ENCODE data around the gene ISG15. TPM values are rescaled to one million over a fixed set of nuclear protein-coding genes. Genes with fewer than 3 reads are reported as not detected.

The ISG15 gene
- total RNA-seq, 2 donors from 2014 or later, result 81.0 to 197 TPM

DNA sequence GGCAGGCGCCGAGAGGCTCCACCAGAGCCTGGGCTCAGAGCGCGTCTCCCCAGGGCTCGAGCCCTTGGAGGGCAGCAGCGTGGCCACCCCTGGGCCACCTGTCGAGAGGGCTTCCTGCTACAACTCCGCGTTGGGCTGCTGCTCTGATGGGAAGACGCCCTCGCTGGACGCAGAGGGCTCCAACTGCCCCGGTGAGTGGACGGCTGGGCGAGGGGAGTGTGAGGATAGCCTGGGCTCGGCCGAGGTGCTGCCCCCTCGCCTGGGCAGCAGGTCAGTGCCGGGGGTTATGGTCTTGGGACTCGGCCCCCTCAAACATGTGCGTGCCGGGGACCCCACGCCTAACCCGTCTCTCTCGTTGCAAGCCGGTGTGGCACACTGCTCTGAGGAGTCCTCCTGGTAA is 33.5 kb downstream of the ISG15 start:
- ATAC-seq (replicated peaks in 1 of 2), result no peak
- peaks cover 0 to 1% of the 10 kb centered on the region in 2 donors for H3K36me3 Mint-ChIP-seq (ENCODE audit: insufficient read depth in 2 of 2)
- no peak overlapping the region for H3K4me3 Mint-ChIP-seq

DNA sequence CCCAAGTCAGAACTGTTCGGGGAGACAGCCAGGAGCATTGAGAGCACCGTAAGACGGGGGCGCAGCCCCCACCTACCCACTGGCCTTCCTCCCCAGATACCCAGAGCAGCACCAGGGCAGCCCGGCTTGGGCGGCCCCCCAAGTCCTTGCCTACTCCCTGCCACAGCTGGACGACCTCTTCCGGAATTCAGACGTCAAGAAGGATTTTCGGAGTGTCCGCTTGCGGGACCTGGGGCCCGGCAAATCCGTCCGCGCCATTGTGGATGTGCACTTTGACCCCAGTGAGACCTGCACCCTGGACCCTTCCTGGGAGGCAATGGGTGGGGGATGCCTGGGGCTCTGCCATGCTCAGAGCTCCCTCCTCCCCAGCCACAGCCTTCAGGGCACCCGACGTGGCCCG is 34.1 kb downstream of the ISG15 start:
- H3K9me3 Mint-ChIP-seq, result peaks cover 0 to 3% of the 10 kb centered on the region in 2 donors
- peaks cover 0 to 1% of the 10 kb centered on the region in 2 donors for H3K36me3 Mint-ChIP-seq (ENCODE audit: insufficient read depth in 2 of 2)
- H3K4me3 Mint-ChIP-seq, result no peak overlapping the region
- H3K4me1 Mint-ChIP-seq (ENCODE audit: low read depth), result no peaks in the 10 kb centered on the region
- DNase-seq (no peak), ATAC-seq (replicated peaks in 1 of 2) (no peak)
- no peak overlapping the region for H3K27ac Mint-ChIP-seq
- no peaks in the 10 kb centered on the region for H3K27me3 Mint-ChIP-seq (ENCODE audit: low read depth)

More for the DNA sequence above, 33.5 kb downstream of the ISG15 start:
- no peaks in the 10 kb centered on the region for H3K9me3 Mint-ChIP-seq
- H3K27ac Mint-ChIP-seq, result no peak overlapping the region
- no peak for DNase-seq
- H3K4me1 Mint-ChIP-seq (ENCODE audit: low read depth), result no peaks in the 10 kb centered on the region
- no peaks in the 10 kb centered on the region for H3K27me3 Mint-ChIP-seq (ENCODE audit: low read depth)

DNA sequence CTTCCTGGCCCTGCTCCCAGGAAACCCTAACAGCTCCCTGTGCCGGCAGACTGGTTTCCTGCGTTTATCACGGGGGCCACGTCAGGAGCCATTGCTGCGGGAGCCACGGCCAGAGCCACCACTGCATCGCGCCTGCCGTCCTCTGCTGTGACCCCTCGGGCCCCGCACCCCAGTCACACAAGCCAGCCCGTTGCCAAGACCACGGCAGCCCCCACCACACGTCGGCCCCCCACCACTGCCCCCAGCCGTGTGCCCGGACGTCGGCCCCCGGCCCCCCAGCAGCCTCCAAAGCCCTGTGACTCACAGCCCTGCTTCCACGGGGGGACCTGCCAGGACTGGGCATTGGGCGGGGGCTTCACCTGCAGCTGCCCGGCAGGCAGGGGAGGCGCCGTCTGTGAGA is 34.7 kb downstream of the ISG15 start:
- Mint-ChIP-seq H3K4me3 (no peak overlapping the region), H3K9me3 (peaks cover 0 to 3% of the 10 kb centered on the region in 2 donors), H3K4me1 (ENCODE audit: low read depth) (no peaks in the 10 kb centered on the region), H3K27ac (no peak overlapping the region), H3K36me3 (ENCODE audit: insufficient read depth in 2 of 2) (peaks cover 0 to under 1% of the 10 kb centered on the region in 2 donors), H3K27me3 (ENCODE audit: low read depth) (no peaks in the 10 kb centered on the region)
- no peak for ATAC-seq (replicated peaks in 1 of 2)
- DNase-seq, result no peak

DNA sequence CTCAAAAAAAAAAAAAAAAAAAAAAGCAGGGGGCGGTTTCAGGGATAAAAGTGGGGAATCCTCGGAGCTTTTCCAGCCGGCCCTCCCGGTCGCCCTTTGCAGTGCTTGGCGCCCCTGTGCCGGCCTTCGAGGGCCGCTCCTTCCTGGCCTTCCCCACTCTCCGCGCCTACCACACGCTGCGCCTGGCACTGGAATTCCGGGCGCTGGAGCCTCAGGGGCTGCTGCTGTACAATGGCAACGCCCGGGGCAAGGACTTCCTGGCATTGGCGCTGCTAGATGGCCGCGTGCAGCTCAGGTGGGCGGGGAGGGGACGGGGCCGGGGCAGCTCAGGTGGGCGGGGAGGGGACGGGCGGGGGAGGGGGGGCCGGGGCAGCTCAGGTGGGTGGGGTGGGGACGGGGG is 35.5 kb downstream of the ISG15 start:
- no peaks in the 10 kb centered on the region for H3K4me1 Mint-ChIP-seq (ENCODE audit: low read depth)
- H3K4me3 Mint-ChIP-seq, result no peak overlapping the region
- no peak overlapping the region for H3K27ac Mint-ChIP-seq
- DNase-seq (no peak), ATAC-seq (replicated peaks in 1 of 2) (no peak)
- H3K9me3 Mint-ChIP-seq, result peaks cover 0 to 3% of the 10 kb centered on the region in 2 donors
- no peaks in the 10 kb centered on the region for H3K36me3 Mint-ChIP-seq (ENCODE audit: insufficient read depth in 2 of 2)
- no peaks in the 10 kb centered on the region for H3K27me3 Mint-ChIP-seq (ENCODE audit: low read depth)

DNA sequence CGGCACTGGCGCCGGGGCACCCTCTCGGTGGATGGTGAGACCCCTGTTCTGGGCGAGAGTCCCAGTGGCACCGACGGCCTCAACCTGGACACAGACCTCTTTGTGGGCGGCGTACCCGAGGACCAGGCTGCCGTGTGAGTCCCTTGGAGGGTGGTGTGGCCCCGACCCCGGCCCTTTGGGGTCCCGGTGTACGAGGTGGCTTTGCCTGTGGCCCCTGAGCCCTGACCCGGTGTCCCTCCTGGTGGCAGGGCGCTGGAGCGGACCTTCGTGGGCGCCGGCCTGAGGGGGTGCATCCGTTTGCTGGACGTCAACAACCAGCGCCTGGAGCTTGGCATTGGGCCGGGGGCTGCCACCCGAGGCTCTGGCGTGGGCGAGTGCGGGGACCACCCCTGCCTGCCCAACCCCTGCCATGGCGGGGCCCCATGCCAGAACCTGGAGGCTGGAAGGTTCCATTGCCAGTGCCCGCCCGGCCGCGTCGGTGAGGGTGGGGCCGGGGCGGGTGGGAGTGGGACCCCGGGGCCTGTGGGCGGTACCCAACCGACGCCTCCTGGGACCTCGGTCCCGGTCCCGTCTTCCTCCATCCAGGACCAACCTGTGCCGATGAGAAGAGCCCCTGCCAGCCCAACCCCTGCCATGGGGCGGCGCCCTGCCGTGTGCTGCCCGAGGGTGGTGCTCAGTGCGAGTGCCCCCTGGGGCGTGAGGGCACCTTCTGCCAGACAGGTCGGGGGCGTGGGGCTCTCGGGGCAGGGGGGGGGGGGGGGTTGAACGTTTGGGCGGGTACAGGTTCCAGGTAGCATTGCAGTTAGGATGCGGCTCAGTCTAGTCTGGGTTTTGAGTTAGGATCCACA is 36.2 kb downstream of the ISG15 start:
- Mint-ChIP-seq H3K27me3 (ENCODE audit: low read depth) (no peaks in the 10 kb centered on the region), H3K27ac (no peak overlapping the region), H3K36me3 (ENCODE audit: insufficient read depth in 2 of 2) (no peaks in the 10 kb centered on the region), H3K9me3 (peaks cover 0 to 3% of the 10 kb centered on the region in 2 donors), H3K4me3 (no peak overlapping the region), H3K4me1 (ENCODE audit: low read depth) (no peaks in the 10 kb centered on the region)
- DNase-seq (no peak), ATAC-seq (replicated peaks in 1 of 2) (no peak)

DNA sequence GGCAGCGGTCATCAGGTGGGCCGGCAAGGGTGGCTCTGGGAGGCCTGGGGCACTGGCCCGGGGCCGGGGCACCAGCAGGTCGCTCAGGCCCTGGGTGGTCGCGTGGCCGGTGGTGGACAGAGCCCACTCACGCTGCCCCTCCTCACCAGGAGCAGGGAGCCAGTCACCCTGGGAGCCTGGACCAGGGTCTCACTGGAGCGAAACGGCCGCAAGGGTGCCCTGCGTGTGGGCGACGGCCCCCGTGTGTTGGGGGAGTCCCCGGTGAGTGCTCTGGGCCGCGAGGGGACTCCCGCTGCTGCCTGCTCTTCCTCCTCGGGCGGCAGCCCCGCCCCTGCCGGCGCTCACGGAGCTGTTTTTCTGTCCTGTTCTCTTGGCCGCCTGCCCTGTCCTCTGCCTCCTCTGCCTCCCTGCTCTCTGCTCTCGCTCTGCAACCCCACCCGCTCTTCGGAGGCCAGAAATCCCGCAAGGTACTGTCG is 37.3 kb downstream of the ISG15 start:
- DNase-seq (no peak), ATAC-seq (replicated peaks in 1 of 2) (no peak)
- Mint-ChIP-seq H3K27ac (no peak overlapping the region), H3K4me3 (no peak overlapping the region), H3K4me1 (ENCODE audit: low read depth) (no peaks in the 10 kb centered on the region), H3K27me3 (ENCODE audit: low read depth) (no peaks in the 10 kb centered on the region), H3K9me3 (peaks cover 0 to 3% of the 10 kb centered on the region in 2 donors), H3K36me3 (ENCODE audit: insufficient read depth in 2 of 2) (no peaks in the 10 kb centered on the region)

DNA sequence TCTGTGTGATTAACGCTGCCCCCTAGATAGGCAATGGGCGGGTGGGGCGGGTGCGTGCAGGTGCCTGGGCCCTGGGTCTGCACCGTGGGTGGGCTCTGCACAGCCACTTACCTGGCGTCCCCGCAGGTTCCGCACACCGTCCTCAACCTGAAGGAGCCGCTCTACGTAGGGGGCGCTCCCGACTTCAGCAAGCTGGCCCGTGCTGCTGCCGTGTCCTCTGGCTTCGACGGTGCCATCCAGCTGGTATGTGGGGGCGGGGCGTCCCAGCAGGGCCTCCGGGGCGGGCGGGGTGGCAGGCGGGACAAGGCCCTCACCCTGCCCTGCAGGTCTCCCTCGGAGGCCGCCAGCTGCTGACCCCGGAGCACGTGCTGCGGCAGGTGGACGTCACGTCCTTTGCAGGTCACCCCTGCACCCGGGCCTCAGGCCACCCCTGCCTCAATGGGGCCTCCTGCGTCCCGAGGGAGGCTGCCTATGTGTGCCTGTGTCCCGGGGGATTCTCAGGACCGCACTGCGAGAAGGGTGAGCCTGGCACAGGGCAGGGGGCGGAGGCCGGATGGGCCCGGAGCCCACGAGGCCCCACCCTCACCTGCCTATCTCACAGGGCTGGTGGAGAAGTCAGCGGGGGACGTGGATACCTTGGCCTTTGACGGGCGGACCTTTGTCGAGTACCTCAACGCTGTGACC is 38.0 kb downstream of the ISG15 start:
- H3K27ac Mint-ChIP-seq, result no peak overlapping the region
- H3K4me3 Mint-ChIP-seq, result no peak overlapping the region
- DNase-seq, result no peak
- peaks cover 0 to 3% of the 10 kb centered on the region in 2 donors for H3K9me3 Mint-ChIP-seq
- no peak for ATAC-seq (replicated peaks in 1 of 2)
- no peaks in the 10 kb centered on the region for H3K27me3 Mint-ChIP-seq (ENCODE audit: low read depth)
- H3K4me1 Mint-ChIP-seq (ENCODE audit: low read depth), result no peaks in the 10 kb centered on the region
- H3K36me3 Mint-ChIP-seq (ENCODE audit: insufficient read depth in 2 of 2), result no peaks in the 10 kb centered on the region

DNA sequence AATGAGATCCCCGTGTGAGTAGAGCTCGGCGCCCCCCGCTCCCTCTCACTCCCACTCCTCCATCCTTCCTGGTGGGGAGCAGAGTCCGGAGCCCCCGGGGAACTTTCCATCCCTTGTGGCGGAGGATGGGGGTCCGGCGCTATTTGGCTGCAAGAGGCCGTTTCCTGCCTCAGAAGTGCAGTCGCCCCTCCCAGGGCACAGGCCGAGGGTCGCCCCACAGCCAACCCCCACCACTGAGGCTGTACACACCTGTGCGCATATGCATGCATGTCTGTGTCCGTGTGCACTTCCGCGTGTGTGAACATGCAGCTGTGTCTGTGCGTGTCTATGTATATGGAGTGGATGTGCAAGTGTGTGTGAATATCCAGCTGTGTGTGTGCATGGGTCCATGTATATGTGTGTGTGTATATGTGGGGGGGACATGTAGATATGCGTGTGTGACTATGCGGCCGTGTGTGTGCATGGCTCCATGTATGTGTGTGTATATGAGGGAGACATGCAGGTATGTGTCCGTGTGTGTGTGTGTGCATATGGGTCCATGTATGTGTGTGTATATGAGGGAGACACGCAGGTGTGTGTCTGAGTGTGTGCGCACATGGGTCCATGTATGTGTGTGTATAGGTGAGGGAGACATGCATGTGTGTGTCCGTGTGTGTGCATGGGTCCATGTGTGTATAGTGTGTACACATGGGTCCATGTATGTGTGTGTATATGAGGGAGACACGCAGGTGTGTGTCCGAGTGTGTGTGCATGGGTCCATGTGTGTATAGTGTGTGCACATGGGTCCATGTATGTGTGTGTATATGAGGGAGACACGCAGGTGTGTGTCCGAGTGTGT is 38.9 kb downstream of the ISG15 start:
- Mint-ChIP-seq H3K4me1 (ENCODE audit: low read depth) (no peaks in the 10 kb centered on the region), H3K36me3 (ENCODE audit: insufficient read depth in 2 of 2) (no peaks in the 10 kb centered on the region), H3K27ac (no peak overlapping the region), H3K27me3 (ENCODE audit: low read depth) (no peaks in the 10 kb centered on the region), H3K4me3 (no peak overlapping the region), H3K9me3 (peaks cover 0 to 3% of the 10 kb centered on the region in 2 donors)
- no peak for DNase-seq
- no peak for ATAC-seq (replicated peaks in 1 of 2)

DNA sequence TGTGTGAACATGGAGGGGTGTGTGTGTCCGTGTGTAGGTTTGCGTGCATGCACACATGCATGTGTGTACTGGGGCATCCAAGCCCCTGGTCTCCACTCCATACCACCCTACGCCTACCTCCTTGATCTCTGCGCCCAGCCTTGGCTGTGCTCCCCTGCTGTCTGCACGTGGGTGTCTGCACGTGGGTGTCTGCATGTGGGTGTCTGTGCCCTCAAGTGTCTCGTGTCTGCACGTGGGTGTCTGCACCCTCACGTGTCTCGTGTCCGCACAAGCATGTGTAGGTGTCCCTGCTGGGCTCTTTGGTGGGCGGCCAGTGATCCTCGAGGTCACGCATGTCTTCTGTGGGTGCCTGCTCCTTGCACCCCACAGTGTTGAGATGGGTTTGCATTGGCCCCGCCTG is 39.7 kb downstream of the ISG15 start:
- Mint-ChIP-seq H3K27ac (no peak overlapping the region), H3K4me3 (no peak overlapping the region), H3K36me3 (ENCODE audit: insufficient read depth in 2 of 2) (no peaks in the 10 kb centered on the region), H3K27me3 (ENCODE audit: low read depth) (peaks cover 2% of the 10 kb centered on the region), H3K9me3 (peaks cover 0 to 3% of the 10 kb centered on the region in 2 donors), H3K4me1 (ENCODE audit: low read depth) (no peaks in the 10 kb centered on the region)
- DNase-seq, result no peak
- no peak for ATAC-seq (replicated peaks in 1 of 2)

DNA sequence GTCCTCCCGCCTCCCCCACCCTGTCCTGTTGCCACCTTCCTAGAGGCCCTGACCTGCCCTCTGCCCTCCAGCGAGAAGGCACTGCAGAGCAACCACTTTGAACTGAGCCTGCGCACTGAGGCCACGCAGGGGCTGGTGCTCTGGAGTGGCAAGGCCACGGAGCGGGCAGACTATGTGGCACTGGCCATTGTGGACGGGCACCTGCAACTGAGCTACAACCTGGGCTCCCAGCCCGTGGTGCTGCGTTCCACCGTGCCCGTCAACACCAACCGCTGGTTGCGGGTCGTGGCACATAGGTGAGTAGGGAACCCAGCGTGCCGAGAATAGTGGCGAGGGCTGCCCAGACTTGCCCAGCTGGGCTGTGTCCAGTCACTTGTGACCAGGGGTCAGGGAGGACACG is 40.4 kb downstream of the ISG15 start:
- no peak for ATAC-seq (replicated peaks in 1 of 2)

DNA sequence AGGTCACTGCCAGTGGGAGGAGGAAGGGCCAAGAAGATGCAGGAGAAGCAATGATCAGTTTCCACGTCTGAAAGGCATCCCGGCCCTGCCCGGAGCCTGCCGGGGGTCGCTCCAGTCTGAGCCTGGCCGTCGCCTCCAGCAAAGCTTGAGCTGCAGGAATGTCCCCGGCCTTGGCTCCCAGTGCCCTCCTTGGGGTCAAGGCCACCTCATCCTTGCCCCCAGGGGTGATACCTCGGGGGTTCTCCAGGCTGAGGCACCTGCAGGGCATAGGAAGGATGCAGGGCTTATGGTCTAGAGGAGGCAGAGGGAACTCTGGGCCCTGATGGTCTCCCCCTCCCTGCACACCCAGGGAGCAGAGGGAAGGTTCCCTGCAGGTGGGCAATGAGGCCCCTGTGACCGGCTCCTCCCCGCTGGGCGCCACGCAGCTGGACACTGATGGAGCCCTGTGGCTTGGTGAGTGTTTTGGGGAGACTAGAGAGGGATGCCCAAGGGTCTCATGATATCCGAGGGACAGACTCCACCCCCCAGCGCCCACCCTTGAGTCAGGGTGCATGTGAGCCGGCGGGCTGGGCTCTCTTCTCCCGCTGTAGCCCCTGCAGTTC is 40.9 kb downstream of the ISG15 start:
- Mint-ChIP-seq H3K9me3 (peaks cover 0 to 3% of the 10 kb centered on the region in 2 donors), H3K4me1 (ENCODE audit: low read depth) (peaks cover 9% of the 10 kb centered on the region), H3K36me3 (ENCODE audit: insufficient read depth in 2 of 2) (no peaks in the 10 kb centered on the region), H3K27me3 (ENCODE audit: low read depth) (peaks cover 11% of the 10 kb centered on the region), H3K27ac (no peak overlapping the region), H3K4me3 (no peak overlapping the region)
- ATAC-seq (replicated peaks in 1 of 2) (no peak), DNase-seq (no peak)

More for the DNA sequence above, 40.4 kb downstream of the ISG15 start:
- Mint-ChIP-seq H3K4me3 (no peak overlapping the region), H3K9me3 (peaks cover 0 to 3% of the 10 kb centered on the region in 2 donors), H3K27ac (no peak overlapping the region), H3K36me3 (ENCODE audit: insufficient read depth in 2 of 2) (no peaks in the 10 kb centered on the region), H3K4me1 (ENCODE audit: low read depth) (peaks cover 6% of the 10 kb centered on the region), H3K27me3 (ENCODE audit: low read depth) (peaks cover 9% of the 10 kb centered on the region)
- no peak for DNase-seq

DNA sequence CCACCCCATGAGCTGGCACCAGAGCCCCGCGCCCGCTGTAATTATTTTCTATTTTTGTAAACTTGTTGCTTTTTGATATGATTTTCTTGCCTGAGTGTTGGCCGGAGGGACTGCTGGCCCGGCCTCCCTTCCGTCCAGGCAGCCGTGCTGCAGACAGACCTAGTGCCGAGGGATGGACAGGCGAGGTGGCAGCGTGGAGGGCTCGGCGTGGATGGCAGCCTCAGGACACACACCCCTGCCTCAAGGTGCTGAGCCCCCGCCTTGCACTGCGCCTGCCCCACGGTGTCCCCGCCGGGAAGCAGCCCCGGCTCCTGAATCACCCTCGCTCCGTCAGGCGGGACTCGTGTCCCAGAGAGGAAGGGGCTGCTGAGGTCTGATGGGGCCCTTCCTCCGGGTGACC is 41.7 kb downstream of the ISG15 start:
- Mint-ChIP-seq H3K27me3 (ENCODE audit: low read depth) (peaks cover 11% of the 10 kb centered on the region), H3K36me3 (ENCODE audit: insufficient read depth in 2 of 2) (peaks cover 0 to under 1% of the 10 kb centered on the region in 2 donors), H3K9me3 (peaks cover 0 to 3% of the 10 kb centered on the region in 2 donors), H3K27ac (no peak overlapping the region), H3K4me1 (ENCODE audit: low read depth) (peaks cover 10% of the 10 kb centered on the region), H3K4me3 (no peak overlapping the region)
- no peak for DNase-seq
- no peak for ATAC-seq (replicated peaks in 1 of 2)
